HepG2 (cell line): ENCODE measurements around the gene TMEM255B. TPM values are rescaled to one million over a fixed set of nuclear protein-coding genes. Genes with fewer than 3 reads are reported as not detected.

Experiments
- ATAC-seq: fragments of 200-7000 bp; cut with Tn5 transposase; 3 replicates; pipeline ENCODE4 v1.9.1; 2020; ENCODE audit warnings: mild to moderate bottlenecking, moderate library complexity
- BruUV-seq: library from RNA; stranded (reverse); fragments of 400-500 nt; replicated peaks from 2 replicates; lab custom pipeline; 2021; lab: Mats Ljungman, UMichigan
- CTCF ChIA-PET: fragments of 300-600 bp; formaldehyde crosslinking; extraction: SDS; loops from one replicate; lab custom pipeline; 2021; ENCODE audit warnings: low total read pairs, inconsistent platforms, low intra/inter-chr PET ratio; lab: Yijun Ruan, JAX
- POLR2A ChIA-PET: fragments of 350-600 bp; sonication (Branson Sonifier 250); formaldehyde crosslinking; loops from one replicate; lab custom pipeline; 2020; ENCODE audit warnings: antibody characterized with exemption, inconsistent platforms; lab: Yijun Ruan, JAX
- DNase-seq: peaks from one replicate; pipeline ENCODE4 v3.0.0-alpha.2; 2015; ENCODE audit warnings: low spot score
- FAIRE-seq: peaks from 3 replicates; lab custom pipeline; 2011; peaks lifted over from hg19 to GRCh38; lab: Jason Lieb, UNC
- H2AFZ ChIP-seq: one replicate; pipeline ENCODE4 v1.6.1; 2011; ENCODE audit warnings: low read length, inconsistent platforms
- H3K27ac ChIP-seq: fragments of 300-600 bp; 3 replicates; pipeline ENCODE4 v1.8.0; 2011; ENCODE audit warnings: mixed run types, mild to moderate bottlenecking, mixed read lengths, low read length, inconsistent platforms; ENCODE audit not compliant: insufficient read depth; ENCODE audit errors: extremely low read length
- H3K27me3 ChIP-seq, 2 experiments: fragments of 200-600 bp in 1 of 2; 2 replicates in 1 of 2; 3 replicates in 1 of 2; pipeline versions ENCODE4 v1.6.0 to v1.8.0; 2011; ENCODE audit warnings: low read length in 2 of 2, mild to moderate bottlenecking in 2 of 2, moderate library complexity in 2 of 2, inconsistent platforms in 1 of 2; ENCODE audit not compliant: insufficient read depth in 2 of 2, control insufficient read depth in 1 of 2
- H3K36me3 ChIP-seq, 2 experiments: fragments of 200-600 bp in 1 of 2; replicated peaks in 1 of 2; 2 replicates in 1 of 2; 3 replicates in 1 of 2; pipeline versions ENCODE4 v1.5.1 to v1.8.0; 2011; ENCODE audit warnings: low read length in 2 of 2, inconsistent platforms in 1 of 2; ENCODE audit not compliant: insufficient read depth in 2 of 2, control insufficient read depth in 1 of 2
- H3K4me1 ChIP-seq: 2 replicates; pipeline ENCODE4 v1.5.1; 2012; ENCODE audit warnings: low read length, inconsistent platforms; ENCODE audit not compliant: insufficient read depth
- H3K4me2 ChIP-seq: 2 replicates; pipeline ENCODE4 v1.6.0; 2011; ENCODE audit warnings: low read depth, low read length, inconsistent platforms
- H3K4me3 ChIP-seq, 3 experiments: fragments of 200-600 bp in 1 of 3; sonication (generic), shearing (Covaris generic) in 1 of 3; replicated peaks in 1 of 3; 2 replicates each; pipeline ENCODE4 v1.5.1; 2011 to 2016; ENCODE audit warnings: low read length in 3 of 3, inconsistent platforms in 2 of 3, low read depth in 2 of 3, mild to moderate bottlenecking in 2 of 3, control low read depth in 1 of 3, mixed read lengths in 1 of 3; ENCODE audit not compliant: insufficient read depth in 1 of 3
- H3K79me2 ChIP-seq: one replicate; pipeline ENCODE4 v1.6.1; 2011; ENCODE audit warnings: low read length, inconsistent platforms; ENCODE audit not compliant: insufficient read depth
- H3K9ac ChIP-seq: 2 replicates; pipeline ENCODE4 v1.6.0; 2011; ENCODE audit warnings: mild to moderate bottlenecking, low read depth, low read length, inconsistent platforms; ENCODE audit not compliant: insufficient read depth
- H3K9me3 ChIP-seq: 2 replicates; pipeline ENCODE4 v1.5.1; 2012; ENCODE audit warnings: mild to moderate bottlenecking, low read length
- H4K20me1 ChIP-seq: 2 replicates; pipeline ENCODE4 v1.6.0; 2011; ENCODE audit warnings: inconsistent platforms, mild to moderate bottlenecking, low read length, moderate library complexity; ENCODE audit not compliant: insufficient read depth
- CEBPB ChIP-seq: IDR thresholded peaks from 2 replicates; pipeline ENCODE4 v1.6.1; 2011; ENCODE audit warnings: low read depth, low read length, improper control_type of control experiment, borderline replicate concordance
- CTCF ChIP-seq: sonication (generic); formaldehyde crosslinking; IDR thresholded peaks from 2 replicates; pipeline ENCODE4 v1.5.0; 2020; ENCODE audit warnings: mild to moderate bottlenecking, missing genetic modification reagents, moderate library complexity
- KDM4B ChIP-seq: sonication (generic); formaldehyde crosslinking; IDR thresholded peaks from 2 replicates; pipeline ENCODE4 v1.4.0; 2020; ENCODE audit warnings: missing genetic modification reagents
- MTF1 ChIP-seq: sonication (generic); formaldehyde crosslinking; IDR thresholded peaks from 2 replicates; pipeline ENCODE4 v1.5.0; 2020; ENCODE audit warnings: missing genetic modification reagents
- NFKB2 ChIP-seq: sonication (generic); formaldehyde crosslinking; IDR thresholded peaks from 2 replicates; pipeline ENCODE4 v1.4.0; 2020; ENCODE audit warnings: missing genetic modification reagents, borderline replicate concordance
- NKX3-1 ChIP-seq: sonication (generic); formaldehyde crosslinking; IDR thresholded peaks from 2 replicates; pipeline ENCODE4 v1.5.0; 2020; ENCODE audit warnings: missing genetic modification reagents
- PRDM15 ChIP-seq: sonication (generic); formaldehyde crosslinking; IDR thresholded peaks from 2 replicates; pipeline ENCODE4 v1.4.0; 2020; ENCODE audit warnings: missing genetic modification reagents
- RXRA ChIP-seq: sonication (generic); formaldehyde crosslinking; IDR thresholded peaks from 2 replicates; pipeline ENCODE4 v1.5.1; 2020; ENCODE audit warnings: missing genetic modification reagents
- SRY ChIP-seq: sonication (generic); formaldehyde crosslinking; IDR thresholded peaks from 2 replicates; pipeline ENCODE4 v1.8.0; 2022; ENCODE audit warnings: mild to moderate bottlenecking, missing genetic modification reagents
- ZNF547 ChIP-seq: sonication (generic); formaldehyde crosslinking; IDR thresholded peaks from 2 replicates; pipeline ENCODE4 v1.5.1; 2020; ENCODE audit warnings: mild to moderate bottlenecking, missing genetic modification reagents
- ZNF609 ChIP-seq: sonication (generic); formaldehyde crosslinking; IDR thresholded peaks from 2 replicates; pipeline ENCODE4 v1.4.0; 2020; ENCODE audit warnings: mild to moderate bottlenecking, missing genetic modification reagents, borderline replicate concordance
- ZNF639 ChIP-seq: conservative IDR thresholded peaks from 2 replicates; pipeline ENCODE4 v1.6.1; 2018; ENCODE audit warnings: missing genetic modification reagents
- ZNF781 ChIP-seq: sonication (generic); formaldehyde crosslinking; IDR thresholded peaks from 2 replicates; pipeline ENCODE4 v1.5.1; 2020; ENCODE audit warnings: borderline replicate concordance, mild to moderate bottlenecking, missing genetic modification reagents; ENCODE audit errors: not compliant biosample characterization
- WGBS: methylation state at CpG from one replicate; pipeline ENCODE4 v1.1.6; 2017; ENCODE audit warnings: low lambda C conversion rate; 5-methylcytosine and 5-hydroxymethylcytosine counted together
- in situ Hi-C: cut with HindIII; loops from 2 replicates; pipeline ENCODE4 v1.10.0; 2017; ENCODE audit warnings: low pct_unique_long_range_greater_than_20kb; ENCODE audit not compliant: extremely low pct_ligation_motif_present
- intact Hi-C: fragments of 100-400 bp; cut with micrococcal nuclease; formaldehyde crosslinking; loops from one replicate; pipeline ENCODE4 v1.10.0; 2022; ENCODE audit not compliant: unreplicated experiment
- polyA plus RNA-seq, 8 experiments: library from polyadenylated mRNA; depleted of rRNA in 3 of 8; stranded (reverse) in 7 of 8; unstranded in 1 of 8; fragments of >200 nt; fragmentation: Illumina TruSeq in 4 of 8; extraction: Trizol in 4 of 8; gene quantifications; 2 replicates each; pipeline versions ENCODE4 v1.2.1 to v1.2.3, GENCODE V29; 2011 to 2016; ENCODE audit warnings: low read depth in 4 of 8, missing spikeins in 1 of 8, mixed read lengths in 1 of 8; ENCODE audit not compliant: insufficient read depth in 1 of 8
- total RNA-seq, 5 experiments: library from RNA; depleted of rRNA; stranded (reverse); fragments of >200 nt; fragmentation: Illumina TruSeq; extraction: Trizol; gene quantifications; 2 replicates each; pipeline ENCODE4 v1.2.3, GENCODE V29; 2016; ENCODE audit warnings: low read depth in 1 of 5

TMEM255B gene
- total and polyA plus RNA-seq, 2 of the 13 experiments (the other 11 are each of a cell fraction or from before 2014, with no cell fraction given): not detected

GRCh38 chr13:113818700-113819295 is 59.8 kb downstream of the TMEM255B start:
- CTCF ChIA-PET: no interaction called here
- no peak for TF ChIP-seq ZNF609
- TF ChIP-seq ZNF547 (CRISPR knock-in tag): no peak
- TF ChIP-seq ZNF781: no peak
- TF ChIP-seq NKX3-1 (CRISPR knock-in tag): no peak
- no peak for TF ChIP-seq SRY
- TF ChIP-seq NFKB2: no peak
- TF ChIP-seq CTCF (CRISPR knock-in tag): no peak
- no peak for TF ChIP-seq RXRA
- no peak for TF ChIP-seq MTF1 (CRISPR knock-in tag)
- TF ChIP-seq PRDM15 (CRISPR knock-in tag): no peak
- no peak for TF ChIP-seq ZNF639
- TF ChIP-seq KDM4B (CRISPR knock-in tag): no peak
- TF ChIP-seq CEBPB: no peak

More at GRCh38 chr13:113818700-113819295, 59.8 kb downstream of the TMEM255B start:
- no peak overlapping the region for H3K27ac ChIP-seq
- no peak overlapping the region for H3K4me2 ChIP-seq
- 80% methylated on average over 13 of the region's 26 CpGs for WGBS
- H3K36me3 ChIP-seq: no peaks in the 10 kb centered on the region
- H3K79me2 ChIP-seq: no peaks in the 10 kb centered on the region
- no peak for DNase-seq
- intact Hi-C loops (no loop called here), in situ Hi-C loops (loop anchor here (5.0 kb wide), 1 partner anchor 84 kb away; no protein-coding TSS in a partner anchor)
- H4K20me1 ChIP-seq: no peaks in the 10 kb centered on the region
- no peak overlapping the region for H2AFZ ChIP-seq
- POLR2A ChIA-PET: no interaction called here
- no peak overlapping the region for H3K4me3 ChIP-seq
- no peak for FAIRE-seq
- no TSS peak for BruUV-seq
- H3K27me3 ChIP-seq: peaks cover 9 to 16% of the 10 kb centered on the region in 2 experiments; a peak in 4 of 5 replicates
- H3K4me1 ChIP-seq: peaks cover 6% of the 10 kb centered on the region; the same call in 1 of the 2 replicates
- no peaks in the 10 kb centered on the region for H3K9me3 ChIP-seq
- H3K9ac ChIP-seq: no peak overlapping the region
- no peak for ATAC-seq
